IMR-90 (cell line): ENCODE results near the gene CFAP69. TPM values are rescaled to one million over a fixed set of nuclear protein-coding genes. Genes with fewer than 3 reads are reported as not detected.

Experiments used
- ATAC-seq: fragments of 200-7000 bp; cut with Tn5 transposase; 2 replicates; pipeline ENCODE4 v1.9.1; 2020; ENCODE audit warnings: low read depth, mild to moderate bottlenecking, moderate library complexity
- BruUV-seq: library from RNA; stranded (reverse); fragments of 400-500 nt; replicated peaks from 2 replicates; lab custom pipeline; 2021; lab: Mats Ljungman, UMichigan
- CTCF ChIA-PET: fragments of 300-600 bp; formaldehyde crosslinking; extraction: SDS; loops from one replicate; lab custom pipeline; 2021; ENCODE audit warnings: antibody characterized with exemption; lab: Yijun Ruan, JAX
- POLR2A ChIA-PET: fragments of 300-600 bp; sonication (Branson Sonifier 250); formaldehyde crosslinking; loops from one replicate; lab custom pipeline; 2022; ENCODE audit warnings: antibody characterized with exemption; ENCODE audit not compliant: unreplicated experiment; lab: Charles Lee
- DNase-seq: peaks from one replicate; pipeline ENCODE4 v3.0.0; 2013
- H2AFZ ChIP-seq: replicated peaks from 2 replicates; pipeline ENCODE3; 2013; ENCODE audit warnings: low read length, mild to moderate bottlenecking; ENCODE audit not compliant: poor library complexity
- H2AK5ac ChIP-seq: 2 replicates; pipeline ENCODE4 v1.6.1; 2013; ENCODE audit warnings: low read depth, low read length, inconsistent platforms
- H2AK9ac ChIP-seq: replicated peaks from 2 replicates; pipeline ENCODE3; 2013; ENCODE audit warnings: mild to moderate bottlenecking, low read depth, low read length, moderate library complexity; ENCODE audit not compliant: poor library complexity
- H2BK120ac ChIP-seq: 2 replicates; pipeline ENCODE4 v1.6.1; 2013; ENCODE audit warnings: low read depth, low read length, inconsistent platforms
- H2BK15ac ChIP-seq: 3 replicates; pipeline ENCODE4 v1.6.1; 2013; ENCODE audit warnings: low read depth, low read length, inconsistent platforms
- H2BK20ac ChIP-seq: 2 replicates; pipeline ENCODE4 v1.6.1; 2013; ENCODE audit warnings: low read depth, mild to moderate bottlenecking, inconsistent platforms, low read length, moderate library complexity
- H2BK5ac ChIP-seq: 2 replicates; pipeline ENCODE4 v1.6.1; 2013; ENCODE audit warnings: mild to moderate bottlenecking, low read depth, low read length, inconsistent platforms; ENCODE audit not compliant: poor library complexity, severe bottlenecking
- H3K14ac ChIP-seq: replicated peaks from 2 replicates; pipeline ENCODE4 v1.6.1; 2013; ENCODE audit warnings: low read depth, low read length, inconsistent platforms
- H3K18ac ChIP-seq: 2 replicates; pipeline ENCODE4 v1.6.1; 2013; ENCODE audit warnings: low read depth, low read length, control low read depth
- H3K23ac ChIP-seq: 2 replicates; pipeline ENCODE4 v1.6.1; 2013; ENCODE audit warnings: low read depth, low read length, inconsistent platforms
- H3K27ac ChIP-seq: 2 replicates; pipeline ENCODE4 v1.5.1; 2013; ENCODE audit warnings: mild to moderate bottlenecking, control low read depth, low read length; ENCODE audit not compliant: insufficient read depth
- H3K27me3 ChIP-seq: 2 replicates; pipeline ENCODE4 v1.6.1; 2013; ENCODE audit warnings: low read length; ENCODE audit not compliant: control insufficient read depth, insufficient read depth
- H3K36me3 ChIP-seq: 2 replicates; pipeline ENCODE4 v1.6.1; 2013; ENCODE audit warnings: low read length, mixed read lengths; ENCODE audit not compliant: control insufficient read depth, insufficient read depth
- H3K4ac ChIP-seq: 2 replicates; pipeline ENCODE4 v1.6.1; 2013; ENCODE audit warnings: low read depth, low read length, inconsistent platforms
- H3K4me1 ChIP-seq: 2 replicates; pipeline ENCODE4 v1.6.1; 2013; ENCODE audit warnings: low read length, mixed read lengths; ENCODE audit not compliant: control insufficient read depth, insufficient read depth
- H3K4me2 ChIP-seq: 2 replicates; pipeline ENCODE4 v1.6.1; 2013; ENCODE audit warnings: low read depth, mild to moderate bottlenecking, control low read depth, low read length, moderate library complexity
- H3K4me3 ChIP-seq: 2 replicates; pipeline ENCODE4 v1.5.1; 2013; ENCODE audit warnings: low read depth, mild to moderate bottlenecking, control low read depth, low read length, moderate library complexity; ENCODE audit not compliant: insufficient read depth
- H3K56ac ChIP-seq: 2 replicates; pipeline ENCODE4 v1.6.1; 2013; ENCODE audit warnings: low read length, inconsistent platforms; ENCODE audit not compliant: insufficient read depth; ENCODE audit errors: extremely low read depth
- H3K79me1 ChIP-seq, 2 experiments: 2 replicates each; pipeline ENCODE4 v1.6.1; 2013; ENCODE audit warnings: low read length in 2 of 2, inconsistent platforms in 1 of 2, low read depth in 1 of 2
- H3K9ac ChIP-seq: 2 replicates; pipeline ENCODE4 v1.6.1; 2013; ENCODE audit warnings: low read depth, low read length, control low read depth
- H3K9me1 ChIP-seq: 2 replicates; pipeline ENCODE4 v1.6.1; 2013; ENCODE audit warnings: low read length, inconsistent platforms; ENCODE audit not compliant: insufficient read depth
- H3K9me3 ChIP-seq: 2 replicates; pipeline ENCODE4 v1.6.1; 2013; ENCODE audit warnings: low read length; ENCODE audit not compliant: control insufficient read depth, insufficient read depth
- H4K20me1 ChIP-seq: 2 replicates; pipeline ENCODE4 v1.6.1; 2013; ENCODE audit warnings: low read length, inconsistent platforms; ENCODE audit not compliant: insufficient read depth
- H4K5ac ChIP-seq: 2 replicates; pipeline ENCODE4 v1.6.1; 2013; ENCODE audit warnings: mild to moderate bottlenecking, low read depth, low read length, control low read depth
- H4K8ac ChIP-seq, 2 experiments: 2 replicates each; pipeline ENCODE4 v1.6.1; 2013; ENCODE audit warnings: low read depth in 2 of 2, low read length in 2 of 2, control low read depth in 1 of 2, inconsistent platforms in 1 of 2
- H4K91ac ChIP-seq: 2 replicates; pipeline ENCODE4 v1.6.1; 2013; ENCODE audit warnings: low read depth, low read length, inconsistent platforms; ENCODE audit not compliant: insufficient read depth
- CEBPB ChIP-seq: IDR thresholded peaks from 2 replicates; pipeline ENCODE4 v1.6.1; 2012; ENCODE audit warnings: low read depth, low read length, improper control_type of control experiment
- ELK1 ChIP-seq: fragments of 150-350 bp; IDR thresholded peaks from 2 replicates; pipeline ENCODE4 v1.6.1; 2016; ENCODE audit warnings: low read depth, mild to moderate bottlenecking, low read length, moderate library complexity, borderline replicate concordance
- FOS ChIP-seq: fragments of 150-350 bp; IDR thresholded peaks from 2 replicates; pipeline ENCODE4 v1.6.1; 2016; ENCODE audit warnings: low read depth, low read length
- MAFK ChIP-seq: IDR thresholded peaks from 2 replicates; pipeline ENCODE4 v1.6.1; 2012; ENCODE audit warnings: low read depth, low read length, improper control_type of control experiment
- MXI1 ChIP-seq: IDR thresholded peaks from 2 replicates; pipeline ENCODE4 v1.6.1; 2012; ENCODE audit warnings: low read depth, mild to moderate bottlenecking, low read length, moderate library complexity, borderline replicate concordance
- NFE2L2 ChIP-seq: fragments of 150-350 bp; IDR thresholded peaks from 2 replicates; pipeline ENCODE4 v1.6.1; 2016; ENCODE audit warnings: low read depth, mild to moderate bottlenecking, low read length
- RAD21 ChIP-seq: IDR thresholded peaks from 2 replicates; pipeline ENCODE4 v1.6.1; 2012; ENCODE audit warnings: low read length, improper control_type of control experiment
- RCOR1 ChIP-seq: IDR thresholded peaks from 2 replicates; pipeline ENCODE4 v1.6.1; 2012; ENCODE audit warnings: mild to moderate bottlenecking, low read length, improper control_type of control experiment; ENCODE audit not compliant: insufficient replicate concordance
- RFX5 ChIP-seq: IDR thresholded peaks from 2 replicates; pipeline ENCODE4 v1.8.0; 2012; ENCODE audit warnings: low read depth, mild to moderate bottlenecking, low read length, moderate library complexity
- SMC3 ChIP-seq: fragments of 150-350 bp; IDR thresholded peaks from 2 replicates; pipeline ENCODE4 v1.6.1; 2016; ENCODE audit warnings: low read depth, mild to moderate bottlenecking, antibody characterized with exemption, low read length, moderate library complexity
- WGBS, 2 experiments: methylation state at CpG; one replicate each; pipeline versions ENCODE4 v1.1.5 to v1.1.7; 2013; ENCODE audit warnings: missing lambda C conversion rate in 2 of 2; ENCODE audit not compliant: insufficient read length in 1 of 2; ENCODE audit errors: extremely low coverage in 2 of 2; 5-methylcytosine and 5-hydroxymethylcytosine counted together
- dilution Hi-C: fragments of 300-500 bp; cut with HindIII; formaldehyde crosslinking; loops from one replicate; pipeline ENCODE4 v1.14.3; 2018; ENCODE audit warnings: low sequenced_read_pairs; ENCODE audit not compliant: unreplicated experiment
- in situ Hi-C: fragments of 300-500 bp; cut with MboI; formaldehyde crosslinking; loops from 3 replicates; pipeline ENCODE4 v1.14.3; 2019; ENCODE audit warnings: low sequenced_read_pairs, inconsistent platforms, mixed read lengths
- intact Hi-C: fragments of 100-400 bp; cut with micrococcal nuclease; formaldehyde crosslinking; loops from 2 replicates; pipeline ENCODE4 v1.10.0; 2022
- polyA plus RNA-seq, 3 experiments: library from polyadenylated mRNA; depleted of rRNA; stranded (reverse); fragments of >200 nt; gene quantifications; 2 replicates each; pipeline ENCODE4 v1.2.3, GENCODE V29; 2012; ENCODE audit warnings: low replicate concordance in 1 of 3
- total RNA-seq: library from RNA; depleted of rRNA; stranded (reverse); fragments of >200 nt; gene quantifications from 2 replicates; pipeline ENCODE4 v1.2.3, GENCODE V29; 2012
- TF ChIP-seq, protein P1 (sequence below): conservative IDR thresholded peaks from 2 replicates; pipeline ENCODE4 v1.5.1; 2012; ENCODE audit warnings: mild to moderate bottlenecking, low read depth, low read length, improper control_type of control experiment

The CFAP69 gene
- total and polyA plus RNA-seq, 2 of the 4 experiments (the other 2 are of a cell fraction): 0.72 to 0.86 TPM

GRCh38 chr7:90251304-90251635 is 6.3 kb downstream of the CFAP69 start:
- ChIA-PET POLR2A (no interaction called here), CTCF (interaction anchor here (0.7 to 1.2 kb wide), 2 partner anchors 12 to 40 kb away, joined by 5 read pairs; partner anchors contain the start of gene STEAP2)
- Histone ChIP-seq H3K9me3 (no peaks in the 10 kb centered on the region), H3K56ac (no peak overlapping the region), H3K27ac (no peak overlapping the region), H3K23ac (no peak overlapping the region), H4K20me1 (no peaks in the 10 kb centered on the region), H3K4me3 (no peak overlapping the region), H2AK5ac (no peak overlapping the region), H3K9me1 (no peaks in the 10 kb centered on the region), H3K18ac (no peak overlapping the region), H3K4me2 (no peak overlapping the region), H2BK15ac (no peak overlapping the region; the same call in 2 of the 3 replicates), H2AFZ (no peak overlapping the region), H3K4ac (no peak overlapping the region), H3K36me3 (no peaks in the 10 kb centered on the region), H2BK20ac (no peak overlapping the region), H2BK5ac (no peak overlapping the region), H3K14ac (no peak overlapping the region), H4K8ac (no peak overlapping the region), H3K27me3 (no peaks in the 10 kb centered on the region; the same call in 1 of the 2 replicates), H2AK9ac (no peak overlapping the region), H3K79me1 (no peaks in the 10 kb centered on the region), H4K5ac (no peak overlapping the region), H4K91ac (no peak overlapping the region), H3K4me1 (no peaks in the 10 kb centered on the region; the same call in 1 of the 2 replicates), H2BK120ac (no peak overlapping the region), H3K9ac (no peak overlapping the region)
- in situ Hi-C loops (no loop called here), intact Hi-C loops (no loop called here), dilution Hi-C loops (no loop called here)
- ATAC-seq (no peak), DNase-seq (no peak)
- no CpG with 5 or more reads among the region's 1 CpG for WGBS, 2 experiments
- BruUV-seq: no TSS peak
- TF ChIP-seq NFE2L2 (no peak), SMC3 (no peak), FOS (no peak), CEBPB (no peak), MAFK (no peak), RAD21 (no peak), MXI1 (no peak), RFX5 (no peak), RCOR1 (no peak), ELK1 (no peak)
- TF ChIP-seq, protein P1, sequence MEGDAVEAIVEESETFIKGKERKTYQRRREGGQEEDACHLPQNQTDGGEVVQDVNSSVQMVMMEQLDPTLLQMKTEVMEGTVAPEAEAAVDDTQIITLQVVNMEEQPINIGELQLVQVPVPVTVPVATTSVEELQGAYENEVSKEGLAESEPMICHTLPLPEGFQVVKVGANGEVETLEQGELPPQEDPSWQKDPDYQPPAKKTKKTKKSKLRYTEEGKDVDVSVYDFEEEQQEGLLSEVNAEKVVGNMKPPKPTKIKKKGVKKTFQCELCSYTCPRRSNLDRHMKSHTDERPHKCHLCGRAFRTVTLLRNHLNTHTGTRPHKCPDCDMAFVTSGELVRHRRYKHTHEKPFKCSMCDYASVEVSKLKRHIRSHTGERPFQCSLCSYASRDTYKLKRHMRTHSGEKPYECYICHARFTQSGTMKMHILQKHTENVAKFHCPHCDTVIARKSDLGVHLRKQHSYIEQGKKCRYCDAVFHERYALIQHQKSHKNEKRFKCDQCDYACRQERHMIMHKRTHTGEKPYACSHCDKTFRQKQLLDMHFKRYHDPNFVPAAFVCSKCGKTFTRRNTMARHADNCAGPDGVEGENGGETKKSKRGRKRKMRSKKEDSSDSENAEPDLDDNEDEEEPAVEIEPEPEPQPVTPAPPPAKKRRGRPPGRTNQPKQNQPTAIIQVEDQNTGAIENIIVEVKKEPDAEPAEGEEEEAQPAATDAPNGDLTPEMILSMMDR: no peak
